ENCODE results near the gene ARHGAP45.

The ARHGAP45 gene

GRCh38 chr19:1094978-1095701, 28.2 kb downstream of the ARHGAP45 start, which contains the start of gene POLR2E:
Gene POLR2E (minus strand): TSS chr19:1095375. CDS start chr19:1095315, 60 bp downstream.
- Histone ChIP-seq H3K4me1 (ENCODE audit: insufficient read depth, low read length) (no peaks in the 10 kb centered on the region; the same call in 1 of the 2 replicates), H3K27ac (ENCODE audit: low read depth, low read length) (0 out of 2 replicates have a peak within 1 kb of the TSS, but pooled peaks have one; percentile 55), H3K27me3 (ENCODE audit: insufficient read depth, low read length) (no peaks in the 10 kb centered on the region), H3K9ac (ENCODE audit: low read depth, low read length) (peak within 1 kb of the TSS; percentile 94), H3K4me3 (ENCODE audit: low read length) (peak within 1 kb of the TSS; percentile 98), H3K9me3 (ENCODE audit: insufficient read depth, low read depth, low read length) (no peaks in the 10 kb centered on the region), H3K36me3 (ENCODE audit: insufficient read depth, low read length) (peaks cover 26% of the 10 kb centered on the region)
- under 1% methylated on average over 81 of the region's 81 CpGs for WGBS

- Histone ChIP-seq H3K9ac (ENCODE audit: low read depth, low read length) (no peak overlapping the region), H3K27me3 (ENCODE audit: insufficient read depth, low read length) (no peaks in the 10 kb centered on the region), H3K9me3 (ENCODE audit: insufficient read depth, low read depth, low read length) (no peaks in the 10 kb centered on the region), H3K27ac (ENCODE audit: low read depth, low read length) (no peak overlapping the region), H3K4me1 (ENCODE audit: insufficient read depth, low read length) (peaks cover 10% of the 10 kb centered on the region; the same call in 1 of the 2 replicates), H3K36me3 (ENCODE audit: insufficient read depth, low read length) (peaks cover 9% of the 10 kb centered on the region), H3K4me3 (ENCODE audit: low read length) (no peak overlapping the region)
- WGBS, result 96% methylated on average over 6 of the region's 7 CpGs
Observed at GRCh38 chr19:1097810-1098176, 30.8 kb downstream of the ARHGAP45 start.

- no peak overlapping the region for H3K9ac ChIP-seq (ENCODE audit: low read depth, low read length)
- no peaks in the 10 kb centered on the region for H3K27me3 ChIP-seq (ENCODE audit: insufficient read depth, low read length)
- peaks cover 3% of the 10 kb centered on the region; the same call in 1 of the 2 replicates for H3K36me3 ChIP-seq (ENCODE audit: insufficient read depth, low read length)
- H3K4me1 ChIP-seq (ENCODE audit: insufficient read depth, low read length), result peaks cover 11% of the 10 kb centered on the region; the same call in 1 of the 2 replicates
- no peak overlapping the region for H3K4me3 ChIP-seq (ENCODE audit: low read length)
- no peaks in the 10 kb centered on the region for H3K9me3 ChIP-seq (ENCODE audit: insufficient read depth, low read depth, low read length)
- WGBS, result 78% methylated on average over 15 of the region's 15 CpGs
- no peak overlapping the region for H3K27ac ChIP-seq (ENCODE audit: low read depth, low read length)
Observed at GRCh38 chr19:1098177-1099051, 31.4 kb downstream of the ARHGAP45 start.

GRCh38 chr19:1101337-1101698, 34.4 kb downstream of the ARHGAP45 start:
- Histone ChIP-seq H3K4me3 (ENCODE audit: low read length) (no peak overlapping the region), H3K9ac (ENCODE audit: low read depth, low read length) (peak overlapping the region; percentile 1), H3K27ac (ENCODE audit: low read depth, low read length) (peak overlapping the region; percentile 67; the same call in 1 of the 2 replicates), H3K36me3 (ENCODE audit: insufficient read depth, low read length) (peaks cover 6% of the 10 kb centered on the region), H3K9me3 (ENCODE audit: insufficient read depth, low read depth, low read length) (no peaks in the 10 kb centered on the region), H3K27me3 (ENCODE audit: insufficient read depth, low read length) (no peaks in the 10 kb centered on the region), H3K4me1 (ENCODE audit: insufficient read depth, low read length) (peaks cover 11% of the 10 kb centered on the region; the same call in 1 of the 2 replicates)
- WGBS, result 72% methylated on average over 9 of the region's 9 CpGs

GRCh38 chr19:1102407-1103131, 35.6 kb downstream of the ARHGAP45 start:
- no peaks in the 10 kb centered on the region for H3K9me3 ChIP-seq (ENCODE audit: insufficient read depth, low read depth, low read length)
- peak overlapping the region; percentile 16; the same call in 1 of the 2 replicates for H3K9ac ChIP-seq (ENCODE audit: low read depth, low read length)
- WGBS, result 92% methylated on average over 17 of the region's 17 CpGs
- H3K36me3 ChIP-seq (ENCODE audit: insufficient read depth, low read length), result peaks cover 18% of the 10 kb centered on the region
- H3K27ac ChIP-seq (ENCODE audit: low read depth, low read length), result peak overlapping the region; percentile 1; the same call in 1 of the 2 replicates
- no peak overlapping the region for H3K4me3 ChIP-seq (ENCODE audit: low read length)
- H3K4me1 ChIP-seq (ENCODE audit: insufficient read depth, low read length), result peaks cover 11% of the 10 kb centered on the region; the same call in 1 of the 2 replicates
- H3K27me3 ChIP-seq (ENCODE audit: insufficient read depth, low read length), result no peaks in the 10 kb centered on the region

- Histone ChIP-seq H3K27ac (ENCODE audit: low read depth, low read length) (no peak overlapping the region), H3K9me3 (ENCODE audit: insufficient read depth, low read depth, low read length) (no peaks in the 10 kb centered on the region), H3K4me1 (ENCODE audit: insufficient read depth, low read length) (peaks cover 11% of the 10 kb centered on the region; the same call in 1 of the 2 replicates), H3K36me3 (ENCODE audit: insufficient read depth, low read length) (peaks cover 20% of the 10 kb centered on the region), H3K9ac (ENCODE audit: low read depth, low read length) (no peak overlapping the region), H3K27me3 (ENCODE audit: insufficient read depth, low read length) (no peaks in the 10 kb centered on the region), H3K4me3 (ENCODE audit: low read length) (peak overlapping the region; percentile 33; the same call in 1 of the 2 replicates)
- WGBS, result 69% methylated on average over 20 of the region's 20 CpGs
Observed at GRCh38 chr19:1103132-1103707, 36.3 kb downstream of the ARHGAP45 start.

GRCh38 chr19:1103708-1104310, 36.8 kb downstream of the ARHGAP45 start, which contains the start of gene GPX4:
Gene GPX4 (plus strand): TSS chr19:1103994. CDS start chr19:1104044, 50 bp downstream.
- H3K4me1 ChIP-seq (ENCODE audit: insufficient read depth, low read length), result peaks cover 11% of the 10 kb centered on the region; the same call in 1 of the 2 replicates
- peak within 1 kb of the TSS; percentile 88 for H3K4me3 ChIP-seq (ENCODE audit: low read length)
- H3K27ac ChIP-seq (ENCODE audit: low read depth, low read length), result peak within 1 kb of the TSS; percentile 97
- no peaks in the 10 kb centered on the region for H3K9me3 ChIP-seq (ENCODE audit: insufficient read depth, low read depth, low read length)
- H3K36me3 ChIP-seq (ENCODE audit: insufficient read depth, low read length), result peaks cover 20% of the 10 kb centered on the region
- WGBS, result under 1% methylated on average over 75 of the region's 75 CpGs
- peak within 1 kb of the TSS; percentile 92 for H3K9ac ChIP-seq (ENCODE audit: low read depth, low read length)
- no peaks in the 10 kb centered on the region for H3K27me3 ChIP-seq (ENCODE audit: insufficient read depth, low read length)

- Histone ChIP-seq H3K4me1 (ENCODE audit: insufficient read depth, low read length) (peaks cover 11% of the 10 kb centered on the region; the same call in 1 of the 2 replicates), H3K9me3 (ENCODE audit: insufficient read depth, low read depth, low read length) (no peaks in the 10 kb centered on the region), H3K27ac (ENCODE audit: low read depth, low read length) (peak overlapping the region; percentile 97), H3K27me3 (ENCODE audit: insufficient read depth, low read length) (no peaks in the 10 kb centered on the region), H3K36me3 (ENCODE audit: insufficient read depth, low read length) (peaks cover 20% of the 10 kb centered on the region), H3K9ac (ENCODE audit: low read depth, low read length) (peak overlapping the region; percentile 92), H3K4me3 (ENCODE audit: low read length) (peak overlapping the region; percentile 88)
- under 1% methylated on average over 93 of the region's 93 CpGs for WGBS
Observed at GRCh38 chr19:1104311-1105007, 37.5 kb downstream of the ARHGAP45 start.

GRCh38 chr19:1105008-1105872, 38.3 kb downstream of the ARHGAP45 start:
- Histone ChIP-seq H3K27ac (ENCODE audit: low read depth, low read length) (peak overlapping the region; percentile 97), H3K9me3 (ENCODE audit: insufficient read depth, low read depth, low read length) (no peaks in the 10 kb centered on the region), H3K27me3 (ENCODE audit: insufficient read depth, low read length) (no peaks in the 10 kb centered on the region), H3K4me1 (ENCODE audit: insufficient read depth, low read length) (peaks cover 11% of the 10 kb centered on the region; the same call in 1 of the 2 replicates), H3K36me3 (ENCODE audit: insufficient read depth, low read length) (peaks cover 20% of the 10 kb centered on the region), H3K4me3 (ENCODE audit: low read length) (peak overlapping the region; percentile 88), H3K9ac (ENCODE audit: low read depth, low read length) (peak overlapping the region; percentile 92)
- WGBS, result 39% methylated on average over 69 of the region's 69 CpGs

All from HUES64 (cell line).